Endodermal cell (in vitro differentiated cells): Measurements from ENCODE around the gene CYB5D1. TPM values are rescaled to one million over a fixed set of nuclear protein-coding genes. Genes with fewer than 3 reads are reported as not detected.

ENCODE experiments used
- DNase-seq: peaks from one replicate; pipeline ENCODE4 v3.0.0-alpha.2; 2017
- H3K27ac ChIP-seq: 2 replicates; pipeline ENCODE4 v1.5.1; 2013; ENCODE audit warnings: mild to moderate bottlenecking, low read depth, low read length, moderate library complexity
- H3K27me3 ChIP-seq: 2 replicates; pipeline ENCODE4 v1.6.1; 2013; ENCODE audit warnings: mild to moderate bottlenecking, low read length, moderate library complexity; ENCODE audit not compliant: insufficient read depth, control insufficient read depth, poor library complexity, severe bottlenecking
- H3K36me3 ChIP-seq: 2 replicates; pipeline ENCODE4 v1.7.0; 2013; ENCODE audit warnings: mild to moderate bottlenecking, low read length, moderate library complexity; ENCODE audit not compliant: control insufficient read depth, insufficient read depth
- H3K4me1 ChIP-seq: one replicate; pipeline ENCODE4 v1.7.0; 2013; ENCODE audit warnings: low read length; ENCODE audit not compliant: control insufficient read depth, insufficient read depth
- H3K4me3 ChIP-seq: 2 replicates; pipeline ENCODE4 v1.5.1; 2013; ENCODE audit warnings: mild to moderate bottlenecking, low read length, moderate library complexity
- H3K9ac ChIP-seq: 2 replicates; pipeline ENCODE4 v1.6.1; 2013; ENCODE audit warnings: mild to moderate bottlenecking, low read length, moderate library complexity; ENCODE audit not compliant: poor library complexity, severe bottlenecking; ENCODE audit errors: extremely low read depth
- H3K9me3 ChIP-seq: 2 replicates; pipeline ENCODE4 v1.6.1; 2013; ENCODE audit warnings: mild to moderate bottlenecking, low read length, moderate library complexity; ENCODE audit not compliant: control insufficient read depth
- H3K27ac Mint-ChIP-seq: 2 replicates; pipeline ENCODE4 v1.8.0; 2020; ENCODE audit warnings: mixed read lengths
- H3K27me3 Mint-ChIP-seq: 2 replicates; pipeline ENCODE4 v1.8.0; 2021; ENCODE audit warnings: mild to moderate bottlenecking, mixed read lengths; ENCODE audit not compliant: insufficient read depth
- H3K36me3 Mint-ChIP-seq: 2 replicates; pipeline ENCODE4 v1.8.0; 2020; ENCODE audit warnings: low read depth, mixed read lengths
- H3K4me1 Mint-ChIP-seq: 2 replicates; pipeline ENCODE4 v1.8.0; 2020; ENCODE audit warnings: mixed read lengths
- H3K4me3 Mint-ChIP-seq: 2 replicates; pipeline ENCODE4 v1.8.0; 2020; ENCODE audit warnings: mild to moderate bottlenecking, moderate library complexity, mixed read lengths
- H3K9me3 Mint-ChIP-seq: 2 replicates; pipeline ENCODE4 v1.8.0; 2020; ENCODE audit warnings: mild to moderate bottlenecking, mixed read lengths
- WGBS, 2 experiments: methylation state at CpG; one replicate each; pipeline versions ENCODE4 v1.1.5 to v1.1.7; 2013; ENCODE audit warnings: missing lambda C conversion rate in 2 of 2, mixed read lengths in 1 of 2; ENCODE audit not compliant: insufficient coverage in 1 of 2, insufficient read length in 1 of 2; 5-methylcytosine and 5-hydroxymethylcytosine counted together
- total RNA-seq, 2 donors: library from RNA; stranded (reverse); fragmentation: NEBNext Ultra II Directional in 1 of 2; extraction: Animal tissue kit (Norgen Biotek cat#: 25700) in 1 of 2; gene quantifications; 2 replicates in 1 of 2; 3 replicates in 1 of 2; pipeline ENCODE4 v1.2.1, GENCODE V29; 2021
- TF ChIP-seq, protein P1 (sequence below): fragments of 200-600 bp; sonication (generic); conservative IDR thresholded peaks from 2 replicates; pipeline ENCODE4 v1.5.0; 2021; ENCODE audit warnings: antibody characterized with exemption, mild to moderate bottlenecking

CYB5D1 gene
- total RNA-seq, 2 donors from 2014 or later, result 10.6 to 12.9 TPM

DNA sequence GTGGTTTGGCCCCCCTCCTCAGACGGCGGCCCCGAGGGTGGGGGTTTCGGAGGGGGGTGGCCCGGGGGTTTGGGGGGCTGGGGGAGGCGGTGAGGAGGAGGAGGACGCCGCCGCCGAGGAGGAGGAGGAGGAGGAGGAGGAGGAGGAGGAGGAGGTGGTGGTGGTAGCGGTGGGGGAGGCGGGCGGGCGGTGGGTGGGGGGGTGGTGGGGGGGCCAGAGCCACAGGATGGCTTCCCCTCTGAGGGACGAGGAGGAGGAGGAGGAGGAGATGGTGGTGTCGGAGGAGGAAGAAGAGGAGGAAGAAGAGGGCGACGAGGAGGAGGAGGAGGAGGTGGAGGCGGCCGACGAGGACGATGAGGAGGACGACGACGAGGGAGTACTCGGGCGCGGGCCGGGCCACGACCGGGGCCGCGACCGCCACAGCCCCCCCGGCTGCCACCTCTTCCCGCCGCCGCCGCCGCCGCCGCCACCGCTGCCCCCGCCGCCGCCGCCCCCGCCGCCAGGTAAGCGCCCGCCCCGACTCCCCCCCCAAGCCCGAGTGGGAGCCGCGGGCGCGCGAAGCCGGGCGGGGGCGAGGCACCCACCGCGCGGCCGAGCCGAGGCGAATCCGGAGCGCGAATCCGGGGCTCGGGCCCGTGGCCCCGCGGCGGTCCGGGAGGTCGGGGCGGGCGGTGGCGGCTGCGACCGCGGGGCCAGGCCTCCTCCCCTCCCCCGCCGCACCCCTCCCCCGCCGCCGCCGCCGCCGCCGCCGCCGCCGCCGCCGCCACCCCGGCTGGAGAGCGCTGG, 27.0 kb downstream of the CYB5D1 start:
- 0% methylated on average over 44 of the region's 100 CpGs; no CpG with 5 or more reads in 1 of the 2 experiments for WGBS, 2 experiments
- H3K4me1 ChIP-seq, result peaks cover 9% of the 10 kb centered on the region
- no peak overlapping the region for H3K27ac ChIP-seq
- no peak overlapping the region for H3K27ac Mint-ChIP-seq
- H3K4me3 Mint-ChIP-seq, result no peak overlapping the region
- no peak overlapping the region for H3K9ac ChIP-seq
- no peaks in the 10 kb centered on the region for H3K9me3 Mint-ChIP-seq
- H3K36me3 Mint-ChIP-seq, result no peaks in the 10 kb centered on the region
- TF ChIP-seq, protein P1, sequence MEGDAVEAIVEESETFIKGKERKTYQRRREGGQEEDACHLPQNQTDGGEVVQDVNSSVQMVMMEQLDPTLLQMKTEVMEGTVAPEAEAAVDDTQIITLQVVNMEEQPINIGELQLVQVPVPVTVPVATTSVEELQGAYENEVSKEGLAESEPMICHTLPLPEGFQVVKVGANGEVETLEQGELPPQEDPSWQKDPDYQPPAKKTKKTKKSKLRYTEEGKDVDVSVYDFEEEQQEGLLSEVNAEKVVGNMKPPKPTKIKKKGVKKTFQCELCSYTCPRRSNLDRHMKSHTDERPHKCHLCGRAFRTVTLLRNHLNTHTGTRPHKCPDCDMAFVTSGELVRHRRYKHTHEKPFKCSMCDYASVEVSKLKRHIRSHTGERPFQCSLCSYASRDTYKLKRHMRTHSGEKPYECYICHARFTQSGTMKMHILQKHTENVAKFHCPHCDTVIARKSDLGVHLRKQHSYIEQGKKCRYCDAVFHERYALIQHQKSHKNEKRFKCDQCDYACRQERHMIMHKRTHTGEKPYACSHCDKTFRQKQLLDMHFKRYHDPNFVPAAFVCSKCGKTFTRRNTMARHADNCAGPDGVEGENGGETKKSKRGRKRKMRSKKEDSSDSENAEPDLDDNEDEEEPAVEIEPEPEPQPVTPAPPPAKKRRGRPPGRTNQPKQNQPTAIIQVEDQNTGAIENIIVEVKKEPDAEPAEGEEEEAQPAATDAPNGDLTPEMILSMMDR, result no peak
- peaks cover 8% of the 10 kb centered on the region for H3K27me3 Mint-ChIP-seq
- H3K4me3 ChIP-seq, result no peak overlapping the region
- H3K9me3 ChIP-seq, result no peaks in the 10 kb centered on the region
- H3K27me3 ChIP-seq, result no peaks in the 10 kb centered on the region
- H3K4me1 Mint-ChIP-seq, result peaks cover 4% of the 10 kb centered on the region
- H3K36me3 ChIP-seq, result peaks cover 25% of the 10 kb centered on the region
- peak; percentile 65 for DNase-seq

DNA sequence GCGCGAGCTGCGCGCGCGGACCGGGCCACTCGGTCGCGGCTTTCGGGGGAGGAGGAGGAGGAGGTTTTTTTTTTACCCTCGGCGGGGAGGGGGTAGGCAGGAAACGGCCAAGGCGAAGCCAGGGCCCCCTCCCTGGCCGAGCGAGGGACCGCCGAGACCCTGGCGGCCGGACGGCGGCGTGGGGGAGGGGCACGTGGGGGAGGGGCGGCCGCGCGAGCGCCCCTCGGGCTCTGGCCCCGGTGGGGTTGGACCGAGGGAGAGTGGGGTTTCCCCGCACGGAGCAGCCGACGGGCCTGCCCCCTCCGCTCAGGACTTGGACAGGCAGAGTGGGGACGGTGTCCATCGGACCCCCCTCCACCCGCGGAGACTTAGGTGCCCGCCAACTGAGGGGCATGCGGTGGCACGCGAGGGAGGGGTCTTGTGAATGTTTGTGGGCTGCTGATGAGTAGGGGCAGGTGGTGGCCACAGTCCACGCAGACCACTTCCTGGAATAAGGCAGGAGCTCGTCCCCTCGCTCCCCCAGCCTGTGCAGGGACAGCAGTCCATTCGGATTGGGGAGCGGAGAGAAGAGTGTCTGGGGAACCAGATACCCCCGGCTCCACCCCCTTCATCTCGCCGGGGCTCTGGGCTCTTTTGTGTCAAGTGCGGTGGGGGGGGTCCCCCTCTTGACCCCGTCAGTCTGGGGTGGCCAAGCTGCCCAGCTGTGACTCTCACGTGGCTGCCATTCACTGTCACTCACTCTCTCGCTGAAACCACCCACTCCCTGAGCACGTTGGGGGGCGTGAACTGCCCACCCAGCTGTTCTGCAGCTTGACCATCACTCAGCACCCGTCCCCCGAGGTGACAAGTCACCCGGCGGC, 27.8 kb downstream of the CYB5D1 start:
- no peak overlapping the region for H3K27ac Mint-ChIP-seq
- Histone ChIP-seq H3K9ac (peak overlapping the region; percentile 60), H3K27me3 (no peaks in the 10 kb centered on the region), H3K27ac (peak overlapping the region; percentile 93), H3K9me3 (no peaks in the 10 kb centered on the region), H3K4me3 (peak overlapping the region; percentile 81), H3K36me3 (peaks cover 24% of the 10 kb centered on the region), H3K4me1 (peaks cover 9% of the 10 kb centered on the region)
- TF ChIP-seq, protein P1, result no peak
- H3K4me3 Mint-ChIP-seq, result no peak overlapping the region
- WGBS, 2 experiments, result 0 to 5% methylated on average over 6 to 63 of the region's 64 CpGs
- DNase-seq, result peak; percentile 81
- peaks cover 4% of the 10 kb centered on the region for H3K4me1 Mint-ChIP-seq
- peaks cover 8% of the 10 kb centered on the region for H3K27me3 Mint-ChIP-seq
- peaks cover 4% of the 10 kb centered on the region for H3K36me3 Mint-ChIP-seq
- no peaks in the 10 kb centered on the region for H3K9me3 Mint-ChIP-seq

DNA sequence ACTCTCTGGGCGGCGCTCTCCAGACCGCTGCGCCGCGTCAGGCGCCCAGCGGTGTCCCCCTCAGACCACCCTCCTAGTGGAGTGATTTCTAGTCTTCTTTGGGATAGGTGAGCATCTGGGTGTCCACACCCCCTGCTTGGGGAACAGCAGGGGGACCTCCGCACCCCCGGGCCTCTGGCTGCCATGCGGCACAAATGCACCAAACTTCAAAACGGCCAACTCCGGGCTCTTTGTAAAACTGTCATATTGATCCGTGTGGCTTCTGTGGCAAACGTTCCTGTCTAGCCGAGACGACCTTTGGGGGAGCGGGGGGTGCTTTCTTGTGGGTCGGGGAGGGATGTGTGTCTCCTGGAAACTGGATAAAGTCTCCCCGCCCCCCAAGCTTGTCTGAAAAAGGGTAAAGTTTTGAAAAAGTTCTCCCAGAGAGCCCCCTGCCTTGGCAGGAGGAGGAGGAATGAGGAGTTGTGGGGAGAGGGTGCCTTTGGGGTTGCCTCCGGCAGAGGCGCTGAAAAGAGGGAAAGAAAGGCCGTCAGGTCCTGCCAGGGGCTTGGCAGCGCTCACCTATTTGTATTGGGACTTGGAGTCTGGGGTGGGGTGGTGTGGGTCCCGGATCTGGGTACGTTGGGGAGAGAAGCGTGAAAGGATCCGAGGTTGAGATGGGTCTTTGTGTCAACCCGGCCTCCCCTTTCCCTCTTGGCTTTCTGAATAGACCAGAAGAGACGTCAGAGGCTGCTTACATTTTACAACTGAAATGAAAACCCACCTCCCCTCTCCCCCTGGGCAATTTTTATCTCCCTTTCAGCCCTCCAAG, 28.6 kb downstream of the CYB5D1 start:
- H3K4me1 Mint-ChIP-seq, result peaks cover 4% of the 10 kb centered on the region
- H3K27ac ChIP-seq, result peak overlapping the region; percentile 93

More for the DNA sequence above, 28.6 kb downstream of the CYB5D1 start:
- H3K9me3 ChIP-seq, result no peaks in the 10 kb centered on the region
- peak; percentile 85 for DNase-seq
- H3K9me3 Mint-ChIP-seq, result no peaks in the 10 kb centered on the region
- peak overlapping the region; percentile 41 for H3K9ac ChIP-seq
- H3K27me3 Mint-ChIP-seq, result peaks cover 8% of the 10 kb centered on the region
- WGBS, 2 experiments, result 4% methylated on average over 30 of the region's 30 CpGs; no CpG with 5 or more reads in 1 of the 2 experiments
- H3K4me3 ChIP-seq, result peak overlapping the region; percentile 81
- H3K36me3 Mint-ChIP-seq, result peaks cover 11% of the 10 kb centered on the region
- TF ChIP-seq, protein P1, result no peak
- no peak overlapping the region for H3K27ac Mint-ChIP-seq
- no peaks in the 10 kb centered on the region for H3K27me3 ChIP-seq
- H3K4me3 Mint-ChIP-seq, result no peak overlapping the region
- peaks cover 25% of the 10 kb centered on the region for H3K36me3 ChIP-seq
- H3K4me1 ChIP-seq, result peaks cover 9% of the 10 kb centered on the region
